CD8-positive, alpha-beta memory T cell (primary cell): ENCODE data around the gene CHID1. TPM values are rescaled to one million over a fixed set of nuclear protein-coding genes. Genes with fewer than 3 reads are reported as not detected.

Experiments used
- CTCF ChIA-PET: fragments of 350-600 bp; sonication (Branson Sonifier 250); formaldehyde crosslinking; loops from one replicate; lab custom pipeline; 2021; ENCODE audit warnings: antibody characterized with exemption; lab: Charles Lee
- POLR2A ChIA-PET: fragments of 350-600 bp; sonication (Branson Sonifier 250); formaldehyde crosslinking; loops from one replicate; lab custom pipeline; 2021; ENCODE audit warnings: antibody characterized with exemption; lab: Charles Lee
- DNase-seq, 5 donors: peaks; one replicate each; pipeline versions ENCODE4 v3.0.0 to v3.0.0-alpha.2; 2020 to 2022; ENCODE audit warnings: mixed read lengths in 1 of 5
- H3K27ac ChIP-seq: one replicate; pipeline ENCODE4 v1.7.0; 2013; ENCODE audit warnings: low read depth, mild to moderate bottlenecking, low read length, moderate library complexity
- H3K27me3 ChIP-seq: 2 replicates; pipeline ENCODE4 v1.7.0; 2013; ENCODE audit warnings: low read length, mild to moderate bottlenecking; ENCODE audit not compliant: insufficient read depth, poor library complexity, severe bottlenecking
- H3K36me3 ChIP-seq: 2 replicates; pipeline ENCODE4 v1.7.0; 2013; ENCODE audit warnings: mild to moderate bottlenecking, low read length, moderate library complexity; ENCODE audit not compliant: insufficient read depth
- H3K4me1 ChIP-seq: 2 replicates; pipeline ENCODE4 v1.7.0; 2013; ENCODE audit warnings: mild to moderate bottlenecking, low read length, moderate library complexity; ENCODE audit not compliant: insufficient read depth
- H3K4me3 ChIP-seq: 2 replicates; pipeline ENCODE4 v1.7.0; 2013; ENCODE audit warnings: mild to moderate bottlenecking, low read length
- H3K9me3 ChIP-seq: 2 replicates; pipeline ENCODE4 v1.7.0; 2013; ENCODE audit warnings: mild to moderate bottlenecking, low read length
- H3K27ac Mint-ChIP-seq, 8 donors: one replicate each; pipeline ENCODE4 v1.8.0; 2020 to 2021; ENCODE audit warnings: mixed read lengths in 8 of 8, mild to moderate bottlenecking in 6 of 8, inconsistent platforms in 3 of 8, moderate library complexity in 3 of 8
- H3K27me3 Mint-ChIP-seq, 2 donors: one replicate each; pipeline ENCODE4 v1.8.0; 2020 to 2021; ENCODE audit warnings: mixed read lengths in 2 of 2, mild to moderate bottlenecking in 1 of 2, moderate library complexity in 1 of 2
- H3K36me3 Mint-ChIP-seq, 3 donors: one replicate each; pipeline ENCODE4 v1.8.0; 2020 to 2021; ENCODE audit warnings: mixed read lengths in 3 of 3, inconsistent platforms in 1 of 3, mild to moderate bottlenecking in 1 of 3
- H3K4me1 Mint-ChIP-seq, 3 donors: one replicate each; pipeline ENCODE4 v1.8.0; 2020 to 2021; ENCODE audit warnings: mixed read lengths in 3 of 3, inconsistent platforms in 1 of 3, mild to moderate bottlenecking in 1 of 3
- H3K4me3 Mint-ChIP-seq, 7 donors: one replicate each; pipeline ENCODE4 v1.8.0; 2020 to 2021; ENCODE audit warnings: mixed read lengths in 7 of 7, mild to moderate bottlenecking in 6 of 7, moderate library complexity in 4 of 7, inconsistent platforms in 2 of 7
- H3K9me3 Mint-ChIP-seq, 5 donors: one replicate each; pipeline ENCODE4 v1.8.0; 2020 to 2022; ENCODE audit warnings: mixed read lengths in 5 of 5, mild to moderate bottlenecking in 3 of 5, moderate library complexity in 2 of 5, inconsistent platforms in 1 of 5
- polyA plus RNA-seq: library from polyadenylated mRNA; unstranded; fragments of 300-500 nt; fragmentation: Illumina TruSeq; gene quantifications from one replicate; pipeline ENCODE4 v1.2.3, GENCODE V29; 2021
- total RNA-seq, 2 experiments: library from RNA; stranded (reverse); gene quantifications; one replicate each; pipeline ENCODE4 v1.2.3, GENCODE V29; 2021

The CHID1 gene
- total and polyA plus RNA-seq, 3 experiments from 2014 or later, result 57.1 to 94.1 (median 87.2) TPM

DNA sequence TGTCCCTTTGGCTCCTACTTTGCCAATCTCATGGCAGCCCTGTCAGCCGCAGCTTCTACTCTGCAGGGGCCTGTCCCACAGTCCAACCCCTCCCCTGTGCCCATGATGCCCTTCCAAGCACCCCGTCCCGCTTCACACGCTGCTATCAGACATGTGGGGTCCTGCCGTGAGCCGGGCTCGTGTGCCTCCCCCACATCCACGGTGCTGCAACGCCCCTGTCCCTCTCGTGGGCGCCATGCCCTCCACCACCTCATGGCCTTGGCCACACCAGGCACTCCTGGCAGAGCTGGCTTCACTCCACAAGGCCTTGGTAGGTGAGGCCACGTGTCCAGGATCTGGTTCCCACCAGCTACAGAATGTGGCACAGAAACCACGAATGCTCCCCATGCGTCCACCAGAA is 23.0 kb downstream of the CHID1 start:
- Histone ChIP-seq H3K27me3 (no peaks in the 10 kb centered on the region), H3K36me3 (no peaks in the 10 kb centered on the region), H3K4me3 (no peak overlapping the region), H3K9me3 (no peaks in the 10 kb centered on the region), H3K4me1 (no peaks in the 10 kb centered on the region), H3K27ac (no peak overlapping the region)
- peak overlapping the region in 1 of 8 donors; percentile 65 for H3K27ac Mint-ChIP-seq
- peaks cover 0 to 36% (median 1%) of the 10 kb centered on the region in 3 donors for H3K36me3 Mint-ChIP-seq
- H3K9me3 Mint-ChIP-seq, result no peaks in the 10 kb centered on the region
- no peak for DNase-seq
- H3K27me3 Mint-ChIP-seq, result no peaks in the 10 kb centered on the region
- H3K4me1 Mint-ChIP-seq, result no peaks in the 10 kb centered on the region
- CTCF ChIA-PET, result no interaction called here
- POLR2A ChIA-PET, result no interaction called here
- H3K4me3 Mint-ChIP-seq, result no peak overlapping the region

DNA sequence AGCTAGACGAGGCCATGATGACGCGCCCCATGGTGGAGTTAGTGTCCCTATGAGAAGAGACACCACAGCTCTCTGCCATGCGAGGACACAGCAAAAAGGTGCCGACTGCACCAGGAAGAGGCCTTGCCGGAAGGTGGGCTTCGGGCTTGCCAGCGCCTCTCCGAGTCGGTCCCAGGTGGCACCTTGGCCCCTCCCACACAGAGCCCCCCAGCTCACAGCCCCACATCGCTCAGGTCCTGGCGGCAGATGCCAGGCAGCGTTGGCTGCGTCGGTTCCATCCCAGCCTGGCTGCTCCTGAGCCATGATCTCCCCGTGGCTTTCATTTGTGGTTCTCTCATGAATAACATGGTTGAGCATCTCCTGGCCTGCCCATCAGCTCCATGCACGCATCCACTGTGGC is 24.0 kb downstream of the CHID1 start:
- Histone ChIP-seq H3K9me3 (no peaks in the 10 kb centered on the region), H3K36me3 (no peaks in the 10 kb centered on the region), H3K4me1 (no peaks in the 10 kb centered on the region), H3K27ac (no peak overlapping the region), H3K27me3 (no peaks in the 10 kb centered on the region), H3K4me3 (no peak overlapping the region)
- no peaks in the 10 kb centered on the region for H3K9me3 Mint-ChIP-seq
- no peaks in the 10 kb centered on the region for H3K4me1 Mint-ChIP-seq
- H3K27ac Mint-ChIP-seq, result no peak overlapping the region
- CTCF ChIA-PET, result no interaction called here
- POLR2A ChIA-PET, result no interaction called here
- peaks cover 0 to 44% (median 4%) of the 10 kb centered on the region in 3 donors for H3K36me3 Mint-ChIP-seq
- H3K27me3 Mint-ChIP-seq, result no peaks in the 10 kb centered on the region
- DNase-seq, result no peak
- no peak overlapping the region for H3K4me3 Mint-ChIP-seq

DNA sequence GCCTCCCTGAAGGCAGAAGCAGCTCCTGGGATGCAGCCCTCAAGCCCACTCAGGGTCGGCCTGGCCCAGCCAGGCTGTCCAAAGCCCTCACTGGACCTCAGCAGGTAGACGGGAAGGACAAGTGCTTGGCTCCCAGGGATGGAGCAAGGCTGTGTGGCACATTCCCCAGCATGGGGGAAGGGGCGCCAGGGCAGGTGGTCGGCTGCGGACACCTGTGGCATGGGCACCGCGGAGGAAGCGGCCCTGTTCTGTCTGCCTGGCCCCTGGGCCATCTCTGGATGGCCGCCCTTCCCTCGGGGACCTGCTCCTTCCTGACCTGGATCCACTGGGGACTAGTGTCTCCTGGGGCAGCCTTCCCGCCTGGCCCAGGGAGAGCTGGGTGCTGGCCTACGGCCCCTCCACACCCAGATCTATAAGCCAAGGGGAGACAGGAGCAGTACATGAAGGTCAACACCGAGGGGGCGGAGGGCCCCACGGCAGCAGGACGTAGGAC is 26.0 kb downstream of the CHID1 start:
- DNase-seq, result no peak
- H3K9me3 Mint-ChIP-seq, result no peaks in the 10 kb centered on the region
- H3K4me1 Mint-ChIP-seq, result no peaks in the 10 kb centered on the region
- no peaks in the 10 kb centered on the region for H3K4me1 ChIP-seq
- ChIA-PET POLR2A (no interaction called here), CTCF (no interaction called here)
- no peaks in the 10 kb centered on the region for H3K27me3 ChIP-seq
- H3K27ac ChIP-seq, result no peak overlapping the region
- H3K4me3 ChIP-seq, result no peak overlapping the region
- peak overlapping the region in 1 of 8 donors; percentile 60 for H3K27ac Mint-ChIP-seq
- no peak overlapping the region for H3K4me3 Mint-ChIP-seq
- H3K36me3 Mint-ChIP-seq, result peaks cover 0 to 51% (median 4%) of the 10 kb centered on the region in 3 donors
- no peaks in the 10 kb centered on the region for H3K9me3 ChIP-seq
- no peaks in the 10 kb centered on the region for H3K27me3 Mint-ChIP-seq
- H3K36me3 ChIP-seq, result no peaks in the 10 kb centered on the region

DNA sequence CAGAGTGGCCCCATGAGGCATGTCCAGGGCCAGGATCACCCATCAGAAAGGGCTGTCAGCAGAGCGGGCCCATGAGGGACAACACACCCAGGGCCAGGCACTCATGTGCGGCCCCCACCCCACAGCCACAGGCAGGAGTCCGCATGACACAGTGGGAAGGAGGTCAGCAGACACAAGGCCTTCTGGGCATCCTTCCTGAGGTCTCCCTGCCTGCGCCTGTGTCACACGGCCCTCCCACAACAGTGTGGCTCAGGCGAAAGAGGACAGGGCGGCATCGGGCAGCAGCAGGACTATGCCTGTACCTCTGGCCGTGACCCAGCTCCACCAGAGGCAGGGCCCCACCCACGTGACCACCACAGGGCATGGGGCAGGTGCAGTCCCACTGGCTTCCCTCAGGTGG is 27.1 kb downstream of the CHID1 start:
- no peak overlapping the region for H3K27ac ChIP-seq
- ChIA-PET CTCF (no interaction called here), POLR2A (no interaction called here)
- no peaks in the 10 kb centered on the region for H3K9me3 ChIP-seq
- H3K4me1 Mint-ChIP-seq, result no peaks in the 10 kb centered on the region
- no peaks in the 10 kb centered on the region for H3K27me3 ChIP-seq
- no peak overlapping the region for H3K27ac Mint-ChIP-seq
- H3K36me3 ChIP-seq, result no peaks in the 10 kb centered on the region
- no peak overlapping the region for H3K4me3 ChIP-seq
- H3K4me1 ChIP-seq, result no peaks in the 10 kb centered on the region
- H3K27me3 Mint-ChIP-seq, result no peaks in the 10 kb centered on the region
- no peaks in the 10 kb centered on the region for H3K9me3 Mint-ChIP-seq
- peaks cover 0 to 53% (median 7%) of the 10 kb centered on the region in 3 donors for H3K36me3 Mint-ChIP-seq
- H3K4me3 Mint-ChIP-seq, result no peak overlapping the region
- no peak for DNase-seq

DNA sequence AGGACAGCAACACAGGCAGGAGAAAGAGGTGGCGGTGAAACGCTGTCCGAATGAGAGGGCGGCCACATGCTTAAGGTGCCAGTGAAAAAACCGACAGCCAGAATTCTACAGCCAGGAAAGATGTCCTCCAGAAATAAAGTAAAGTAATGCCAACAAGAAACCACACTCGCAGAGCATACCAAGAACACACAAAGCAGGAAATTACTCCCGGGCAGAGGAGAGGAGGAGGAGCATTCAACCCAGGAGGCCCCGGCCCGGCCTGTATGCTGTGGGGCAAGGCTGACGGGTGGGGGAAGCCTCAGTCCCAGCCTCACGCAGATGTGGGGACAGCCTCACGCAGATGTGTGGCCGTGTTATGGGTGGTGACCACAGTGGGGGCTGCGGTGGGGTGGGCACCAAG is 28.0 kb downstream of the CHID1 start:
- Mint-ChIP-seq H3K4me1 (no peaks in the 10 kb centered on the region), H3K9me3 (no peaks in the 10 kb centered on the region), H3K27ac (peak overlapping the region in 1 of 8 donors; percentile 83), H3K4me3 (no peak overlapping the region), H3K36me3 (peaks cover 0 to 49% (median 7%) of the 10 kb centered on the region in 3 donors), H3K27me3 (no peaks in the 10 kb centered on the region)
- H3K36me3 ChIP-seq, result no peaks in the 10 kb centered on the region
- H3K27ac ChIP-seq, result no peak overlapping the region
- no peaks in the 10 kb centered on the region for H3K4me1 ChIP-seq
- H3K4me3 ChIP-seq, result no peak overlapping the region
- H3K9me3 ChIP-seq, result no peaks in the 10 kb centered on the region
- ChIA-PET POLR2A (no interaction called here), CTCF (no interaction called here)
- no peak for DNase-seq
- H3K27me3 ChIP-seq, result no peaks in the 10 kb centered on the region

DNA sequence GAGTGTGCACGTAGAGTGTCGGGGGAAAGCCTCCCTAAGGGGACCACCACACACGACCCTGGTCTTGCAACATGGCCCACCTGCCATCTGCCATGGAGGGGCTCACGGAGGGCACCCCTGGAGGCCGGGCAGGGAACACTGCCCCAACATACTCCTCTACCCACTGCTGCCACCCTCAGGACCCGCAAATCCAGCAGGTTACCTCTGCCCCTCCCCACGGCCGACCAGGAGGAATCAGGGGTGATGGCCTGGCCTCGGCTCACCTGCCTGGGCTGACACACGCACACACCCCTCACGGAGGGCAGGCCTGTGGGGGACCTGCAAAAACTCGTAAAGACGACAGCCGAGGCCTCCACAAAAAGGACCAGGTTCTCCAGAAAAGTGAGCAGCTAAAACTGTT is 30.2 kb downstream of the CHID1 start:
- CTCF ChIA-PET, result no interaction called here

DNA sequence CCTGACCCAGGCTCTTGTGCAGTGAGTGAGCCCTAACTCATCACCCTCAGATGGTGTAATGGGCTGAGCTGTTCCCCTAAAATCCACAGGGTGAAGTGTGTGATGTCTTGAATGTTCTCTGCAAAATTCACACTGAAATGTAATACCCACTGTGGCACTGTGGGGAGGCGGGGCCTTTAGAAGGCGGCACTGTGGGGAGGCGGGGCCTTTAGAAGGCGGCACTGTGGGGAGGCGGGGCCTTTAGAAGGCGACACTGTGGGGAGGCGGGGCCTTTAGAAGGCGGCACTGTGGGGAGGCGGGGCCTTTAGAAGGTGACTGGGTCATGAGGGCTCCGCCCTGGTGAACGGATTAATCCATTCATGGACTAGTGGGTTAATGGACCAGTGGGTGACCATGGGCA is 33.0 kb downstream of the CHID1 start:
- CTCF ChIA-PET, result no interaction called here
- no peak overlapping the region for H3K4me3 Mint-ChIP-seq
- Histone ChIP-seq H3K4me3 (no peak overlapping the region), H3K27ac (no peak overlapping the region), H3K36me3 (no peaks in the 10 kb centered on the region), H3K27me3 (no peaks in the 10 kb centered on the region), H3K9me3 (no peaks in the 10 kb centered on the region), H3K4me1 (no peaks in the 10 kb centered on the region)
- no peaks in the 10 kb centered on the region for H3K9me3 Mint-ChIP-seq
- POLR2A ChIA-PET, result no interaction called here
- H3K4me1 Mint-ChIP-seq, result no peaks in the 10 kb centered on the region
- no peak overlapping the region for H3K27ac Mint-ChIP-seq
- H3K27me3 Mint-ChIP-seq, result no peaks in the 10 kb centered on the region
- no peak for DNase-seq
- peaks cover 0 to 41% (median 12%) of the 10 kb centered on the region in 3 donors for H3K36me3 Mint-ChIP-seq

More for the DNA sequence above, 30.2 kb downstream of the CHID1 start:
- Histone ChIP-seq H3K4me3 (no peak overlapping the region), H3K36me3 (no peaks in the 10 kb centered on the region), H3K27me3 (no peaks in the 10 kb centered on the region), H3K9me3 (no peaks in the 10 kb centered on the region), H3K27ac (no peak overlapping the region), H3K4me1 (no peaks in the 10 kb centered on the region)
- Mint-ChIP-seq H3K9me3 (no peaks in the 10 kb centered on the region), H3K4me3 (no peak overlapping the region), H3K36me3 (peaks cover 0 to 42% (median 8%) of the 10 kb centered on the region in 3 donors), H3K4me1 (no peaks in the 10 kb centered on the region), H3K27me3 (no peaks in the 10 kb centered on the region), H3K27ac (no peak overlapping the region)
- no peak for DNase-seq
- POLR2A ChIA-PET, result no interaction called here

DNA sequence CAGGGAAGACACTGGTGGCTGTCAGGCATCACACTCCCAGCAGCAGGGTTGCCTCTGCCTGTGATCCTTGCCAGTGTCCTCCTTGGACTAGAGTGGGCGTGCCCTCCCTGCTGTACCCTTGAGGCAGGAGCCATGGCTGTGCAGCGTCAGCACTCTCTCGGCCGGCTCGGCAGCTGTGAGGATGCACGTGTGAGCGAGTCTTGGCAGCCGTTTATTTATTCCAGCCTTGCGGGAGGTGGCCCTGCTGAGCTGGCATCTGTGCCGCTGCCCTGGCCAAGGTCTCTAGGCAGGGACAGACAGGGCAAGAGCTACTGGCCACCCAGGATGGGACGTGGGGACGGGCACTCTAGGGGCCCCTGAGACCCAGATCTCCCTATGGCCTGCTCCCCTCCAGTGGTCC is 34.1 kb downstream of the CHID1 start:
- H3K4me3 Mint-ChIP-seq, result no peak overlapping the region
- H3K27ac Mint-ChIP-seq, result no peak overlapping the region
- POLR2A ChIA-PET, result no interaction called here
- Histone ChIP-seq H3K4me3 (no peak overlapping the region), H3K9me3 (no peaks in the 10 kb centered on the region), H3K27me3 (no peaks in the 10 kb centered on the region), H3K27ac (no peak overlapping the region), H3K4me1 (no peaks in the 10 kb centered on the region), H3K36me3 (no peaks in the 10 kb centered on the region)
- CTCF ChIA-PET, result no interaction called here
- H3K4me1 Mint-ChIP-seq, result no peaks in the 10 kb centered on the region
- H3K36me3 Mint-ChIP-seq, result peaks cover 0 to 32% (median 9%) of the 10 kb centered on the region in 3 donors
- H3K9me3 Mint-ChIP-seq, result no peaks in the 10 kb centered on the region
- no peaks in the 10 kb centered on the region for H3K27me3 Mint-ChIP-seq
- no peak for DNase-seq
